ENCODE results near the gene IQCM.

IQCM gene, protein sequence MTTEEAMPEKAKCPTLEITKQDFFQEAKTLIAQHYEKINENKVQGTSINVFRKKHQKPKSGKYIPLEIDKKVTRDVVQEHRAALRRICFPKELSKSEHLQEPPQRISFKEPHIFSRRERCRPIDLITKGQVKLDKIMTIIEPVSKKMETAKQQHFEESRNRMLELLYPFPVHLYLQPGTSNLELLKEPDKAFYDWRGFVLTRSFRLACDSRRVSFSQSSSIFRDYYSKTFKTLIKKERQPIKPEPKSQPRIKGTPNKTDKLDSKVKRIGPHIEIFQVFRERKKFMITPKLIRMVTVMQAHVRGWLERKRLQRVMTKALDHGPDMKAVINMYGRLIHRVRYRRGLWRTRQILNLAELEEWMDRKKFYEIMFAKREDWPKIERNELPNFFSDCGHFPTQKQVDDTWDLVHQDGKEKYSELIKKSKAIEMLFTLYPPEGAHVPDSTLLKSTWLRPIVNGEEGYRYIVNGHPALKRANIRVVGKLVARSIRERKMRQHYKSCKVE

DNA sequence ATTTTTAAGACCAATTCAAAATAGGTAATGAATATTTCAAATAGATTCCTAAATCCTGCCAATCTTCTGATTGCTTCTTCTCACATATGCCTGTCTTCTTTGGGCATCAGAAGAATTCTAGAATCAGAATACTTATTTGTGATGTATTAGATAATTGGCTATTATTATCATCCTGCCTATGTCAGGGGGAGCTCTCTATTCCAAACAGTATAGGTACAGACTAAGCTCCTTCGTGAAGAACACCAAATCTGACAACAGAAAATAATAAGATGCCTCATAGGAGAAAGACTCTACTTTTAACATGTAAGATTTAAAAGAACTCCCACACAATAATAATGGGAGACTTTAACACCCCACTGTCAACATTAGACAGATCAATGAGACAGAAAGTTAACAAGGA lies at the start of gene IQCM:
Gene IQCM (minus strand): TSS at position 101 of the 400 bp plus-strand sequence. CDS start 73,152 bp downstream, outside the sequence.
- no peak for DNase-seq (ENCODE audit: low read depth in 2 of 2)

DNA sequence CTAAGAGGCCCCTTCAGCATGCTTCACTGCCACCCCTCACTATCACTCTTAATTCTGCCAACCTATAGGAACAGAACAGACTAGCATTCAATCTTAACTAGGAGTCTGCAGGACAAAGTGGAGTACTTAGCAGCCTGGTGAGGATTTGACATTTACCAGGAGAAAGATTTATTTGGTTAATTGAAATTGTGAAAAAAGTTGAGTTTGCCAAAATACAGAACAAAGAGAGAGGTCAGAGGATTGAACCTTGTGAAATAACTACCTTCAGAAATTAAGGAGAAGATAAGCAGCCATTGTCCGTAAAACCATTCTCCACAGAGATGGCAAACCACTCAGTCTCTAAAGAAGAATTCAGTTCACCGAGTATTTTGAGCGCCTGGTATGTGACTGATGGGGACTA lies 41.8 kb upstream of the IQCM start:
- DNase-seq (ENCODE audit: low read depth in 2 of 2) = no peak

DNA sequence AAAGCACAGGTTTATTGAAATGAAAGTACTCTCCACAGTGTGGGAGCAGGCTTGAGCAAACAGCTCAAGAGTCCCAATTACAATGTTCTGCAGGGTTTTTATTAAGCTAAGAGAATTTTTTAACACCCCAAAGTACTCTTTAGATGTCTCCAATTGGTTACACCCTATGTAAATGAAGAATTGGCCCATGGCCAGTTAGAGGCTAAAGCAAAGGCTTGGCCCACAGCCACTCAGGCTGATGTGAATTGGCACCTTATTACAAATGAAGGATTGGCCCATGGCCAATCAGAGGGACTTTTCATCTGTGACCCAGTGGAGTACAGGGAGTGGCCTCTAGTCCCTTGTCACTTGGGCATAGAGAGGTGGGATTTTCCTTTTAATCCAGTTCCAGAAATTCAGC lies 30.1 kb upstream of the IQCM start:
- DNase-seq (ENCODE audit: low read depth in 2 of 2) = no peak

DNA sequence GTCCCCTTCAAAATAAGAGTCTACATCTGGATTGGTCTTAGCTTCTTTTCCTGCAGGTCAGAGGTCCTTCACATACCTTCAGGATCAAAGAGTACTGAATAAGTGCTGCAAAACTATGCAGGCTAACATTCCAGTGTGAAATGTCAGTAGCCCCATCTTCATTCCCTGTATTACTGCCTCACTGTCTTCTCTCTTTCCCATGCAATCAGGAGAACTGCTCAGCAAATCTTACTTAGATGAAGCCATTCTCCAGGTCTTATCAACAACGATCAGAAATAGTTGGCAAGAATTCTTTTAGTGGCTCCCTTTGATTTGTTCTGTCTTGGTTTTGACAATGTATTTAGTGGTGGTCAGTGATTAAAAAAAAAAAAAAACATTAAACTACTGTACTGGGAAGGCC lies 26.0 kb upstream of the IQCM start:
- no peak for DNase-seq (ENCODE audit: low read depth in 2 of 2)

DNA sequence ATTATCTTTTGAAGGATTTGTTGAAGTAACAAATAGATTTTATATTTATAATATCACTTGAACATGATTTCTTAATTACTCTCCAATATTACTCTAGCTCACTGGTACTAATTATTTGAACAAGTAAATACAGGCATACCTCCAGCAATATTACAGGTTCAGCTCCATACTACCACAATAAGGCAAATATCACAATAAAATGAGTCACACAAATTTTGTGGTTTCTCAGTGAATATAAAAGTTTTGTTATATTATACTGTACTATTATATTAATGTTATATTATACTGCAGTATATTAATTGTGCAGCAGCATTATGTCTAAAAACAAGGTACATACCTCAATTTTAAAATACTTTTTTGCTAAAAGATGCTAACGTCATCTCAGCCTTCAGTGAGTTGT lies 22.4 kb upstream of the IQCM start:
- no peak for DNase-seq (ENCODE audit: low read depth in 2 of 2)

DNA sequence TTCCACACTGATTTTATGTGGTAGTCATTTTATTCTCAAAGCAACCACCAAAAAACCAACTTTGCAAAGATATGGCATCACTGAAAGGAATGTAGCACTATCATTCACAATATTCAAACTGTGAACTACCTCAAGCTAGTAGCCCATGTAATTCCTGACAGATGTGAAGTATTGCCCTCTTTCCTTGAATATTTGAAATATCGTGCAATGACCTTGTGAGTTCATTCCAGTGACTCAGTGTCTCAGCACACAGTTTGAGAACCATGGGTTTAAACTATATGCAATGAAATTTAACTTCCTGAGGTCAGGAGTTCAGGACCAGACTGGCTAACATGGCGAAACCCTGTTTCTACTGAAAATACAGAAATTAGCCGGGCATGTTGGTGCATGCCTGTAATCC lies 20.9 kb upstream of the IQCM start:
- DNase-seq (ENCODE audit: low read depth in 2 of 2) = no peak

DNA sequence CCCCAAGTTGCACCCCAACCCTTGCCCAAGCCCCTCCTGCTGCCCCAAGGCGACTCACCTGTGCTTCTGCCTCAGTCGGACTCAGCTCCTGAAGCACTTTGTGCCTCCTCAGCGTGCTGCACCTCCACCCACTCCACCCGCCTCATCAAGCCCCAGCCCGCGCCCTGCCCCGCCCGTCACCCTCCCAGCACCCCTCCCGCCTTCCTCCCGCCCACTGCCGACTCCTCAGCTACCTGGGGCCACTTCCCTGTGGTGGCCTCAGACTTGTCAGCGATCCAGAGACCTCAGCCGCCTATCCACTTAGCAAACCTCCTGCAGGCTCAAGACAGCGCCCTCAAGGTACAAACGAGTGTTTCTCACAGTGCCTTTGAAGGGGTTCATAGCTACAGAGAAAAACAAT lies 19.6 kb upstream of the IQCM start:
- DNase-seq (ENCODE audit: low read depth in 2 of 2) = no peak

DNA sequence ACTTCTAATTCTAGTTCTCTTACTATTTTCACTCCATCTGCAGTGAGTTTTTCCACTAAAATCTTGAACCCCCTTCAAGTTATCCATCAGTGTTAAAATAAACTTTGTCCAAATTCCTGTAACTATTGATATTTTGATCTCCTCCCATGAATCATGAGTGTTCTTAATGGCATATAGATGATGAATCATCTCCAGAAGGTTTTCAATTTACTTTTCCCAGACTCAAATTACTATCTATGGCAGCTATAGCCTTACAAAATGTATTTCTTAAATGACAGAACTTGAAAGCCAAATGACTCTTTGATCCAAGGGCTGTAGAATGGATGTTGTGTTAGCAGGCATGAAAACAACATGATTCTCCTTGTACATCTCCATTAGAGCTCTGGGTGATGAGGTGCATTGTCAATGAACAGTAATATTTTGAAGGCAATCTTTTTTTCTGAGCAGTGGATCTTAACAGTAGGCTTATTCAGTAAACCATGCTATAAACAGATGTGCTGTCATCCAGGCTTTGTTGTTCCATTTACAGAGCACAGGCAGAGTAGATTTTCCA lies 16.1 kb upstream of the IQCM start:
- no peak for DNase-seq (ENCODE audit: low read depth in 2 of 2)

DNA sequence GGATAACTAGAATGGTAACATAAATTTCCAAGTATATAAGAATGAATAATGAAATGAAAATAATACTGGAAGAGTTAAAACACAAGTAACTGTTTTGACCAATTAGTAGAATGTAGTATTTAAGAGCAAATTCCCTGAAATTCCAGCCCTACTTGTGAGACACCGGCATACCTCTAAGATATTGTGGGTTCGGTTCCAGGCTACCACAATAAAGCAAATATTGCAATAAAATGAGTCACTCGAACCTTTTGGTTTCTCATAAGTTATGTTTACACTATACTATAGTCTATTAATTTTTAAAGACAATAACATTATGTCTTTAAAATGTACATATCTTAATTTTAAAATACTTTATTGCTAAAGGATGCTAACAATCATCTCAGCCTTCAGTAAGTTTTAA lies 15.2 kb upstream of the IQCM start:
- no peak for DNase-seq (ENCODE audit: low read depth in 2 of 2)

DNA sequence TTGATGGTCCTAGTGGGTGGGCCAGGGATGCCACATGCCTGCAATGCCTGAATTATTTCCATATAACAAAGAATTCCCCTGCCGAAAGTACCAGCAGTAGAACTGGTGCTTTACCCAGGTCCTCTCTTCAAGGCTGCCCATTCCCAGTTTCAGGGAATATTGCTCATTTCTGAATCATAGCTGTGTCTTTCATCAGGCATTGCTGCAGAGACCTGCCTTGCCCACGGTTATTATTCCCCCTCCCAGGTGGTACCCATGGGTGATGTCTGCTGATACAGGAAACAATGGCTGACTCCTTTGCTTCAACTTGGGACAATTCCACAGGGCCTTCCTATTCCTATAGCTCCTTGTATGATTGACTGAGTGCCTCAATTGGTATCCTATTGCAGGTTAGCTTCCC lies 9.7 kb upstream of the IQCM start:
- no peak for DNase-seq (ENCODE audit: low read depth in 2 of 2)

DNA sequence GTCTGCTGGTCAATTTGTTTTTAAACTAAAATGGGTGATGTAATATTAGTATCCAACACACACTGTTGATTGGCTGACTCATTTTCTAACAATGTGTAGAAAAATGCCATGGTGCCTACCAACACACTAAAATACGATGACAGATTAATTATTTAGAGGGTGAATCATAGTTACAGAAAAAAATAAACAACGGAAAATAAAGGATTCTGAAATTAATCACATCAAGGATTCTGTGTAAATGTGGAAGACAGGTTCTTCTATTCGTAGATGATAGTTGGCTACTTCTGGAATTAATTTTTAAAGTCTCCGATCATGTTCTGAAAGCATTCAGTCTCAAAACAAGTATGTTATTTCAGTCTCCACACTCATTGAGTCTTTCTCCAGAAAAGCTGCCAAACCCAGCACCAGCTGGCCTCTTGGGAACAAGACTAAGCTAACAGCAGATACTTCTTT lies 8.2 kb upstream of the IQCM start:
- no peak for DNase-seq (ENCODE audit: low read depth in 2 of 2)

DNA sequence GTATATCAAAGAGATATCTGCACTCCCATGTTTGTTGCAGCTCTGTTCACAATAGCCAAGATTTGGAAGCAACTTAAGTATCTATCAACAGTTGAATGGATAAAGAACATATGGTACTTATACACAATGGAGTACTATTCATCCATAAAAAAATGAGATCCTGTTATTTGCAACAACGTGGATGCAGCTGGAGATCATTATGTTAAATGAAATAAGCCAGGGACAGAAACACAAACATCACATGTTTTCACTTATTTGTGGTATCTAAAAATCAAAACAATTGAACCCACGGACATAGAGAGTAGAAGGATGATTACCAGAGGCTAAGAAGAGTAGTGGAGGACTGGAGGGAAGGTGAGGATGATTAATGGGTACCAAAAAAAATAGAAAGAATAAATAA lies 14.2 kb downstream of the IQCM start:
- no peak for DNase-seq (ENCODE audit: low read depth in 2 of 2)

DNA sequence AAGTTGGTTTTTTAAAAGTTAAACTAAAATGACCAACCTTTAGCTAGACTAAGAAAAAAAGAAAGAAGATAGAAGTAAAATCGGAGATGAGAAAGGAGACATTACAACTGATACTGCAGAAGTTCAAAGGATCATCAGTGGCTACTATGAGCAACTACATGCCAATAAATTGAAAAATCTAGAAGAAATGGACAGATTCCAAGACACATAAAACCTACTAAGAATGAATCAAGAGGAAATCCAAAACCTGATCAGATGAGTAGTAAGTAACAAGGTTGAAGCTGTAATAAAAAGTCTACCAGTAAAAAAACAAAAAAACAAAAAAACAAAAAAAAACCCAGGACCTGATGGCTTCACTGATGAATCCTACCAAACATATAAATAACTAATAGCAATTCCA lies 16.1 kb downstream of the IQCM start:
- DNase-seq (ENCODE audit: low read depth in 2 of 2) = no peak

DNA sequence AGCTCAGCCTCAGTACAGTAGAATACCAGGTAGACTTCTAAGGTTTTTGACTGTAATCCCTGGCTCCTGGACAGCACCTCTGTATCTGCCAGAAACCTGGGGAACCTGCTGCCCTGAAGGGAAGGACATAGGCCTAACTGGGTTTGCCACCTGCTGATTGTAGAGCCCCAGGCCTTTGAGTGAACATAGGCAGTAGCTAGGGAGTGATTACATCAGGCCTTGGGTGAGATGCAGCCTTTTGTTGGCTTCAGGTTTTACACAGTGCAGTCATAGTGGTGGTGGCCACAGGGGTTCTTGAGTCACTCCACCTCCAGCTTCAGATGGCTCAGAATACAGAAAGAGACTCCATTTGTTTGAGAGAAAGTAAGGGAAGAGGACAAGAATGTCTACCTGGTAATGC lies 19.3 kb downstream of the IQCM start:
- DNase-seq (ENCODE audit: low read depth in 2 of 2) = no peak

DNA sequence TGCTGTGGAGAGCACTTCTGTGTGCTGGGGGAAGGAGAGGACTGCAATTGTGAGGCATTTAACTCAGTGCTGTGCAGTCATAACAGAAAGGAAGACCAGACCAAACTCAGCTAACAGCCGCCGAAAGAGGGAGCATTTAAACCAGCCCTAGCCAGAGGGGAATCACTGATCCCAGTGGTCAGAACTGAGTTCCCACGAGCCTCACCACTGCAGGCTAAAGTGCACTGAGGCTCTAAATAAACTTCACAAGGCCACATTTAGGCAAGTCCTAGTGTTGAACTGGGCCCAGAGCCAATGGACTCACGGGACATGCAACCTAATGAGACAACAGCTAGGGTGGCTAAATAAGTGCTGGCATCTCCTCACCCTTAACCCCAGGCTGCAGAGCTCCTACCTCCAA lies 20.4 kb downstream of the IQCM start:
- no peak for DNase-seq (ENCODE audit: low read depth in 2 of 2)

DNA sequence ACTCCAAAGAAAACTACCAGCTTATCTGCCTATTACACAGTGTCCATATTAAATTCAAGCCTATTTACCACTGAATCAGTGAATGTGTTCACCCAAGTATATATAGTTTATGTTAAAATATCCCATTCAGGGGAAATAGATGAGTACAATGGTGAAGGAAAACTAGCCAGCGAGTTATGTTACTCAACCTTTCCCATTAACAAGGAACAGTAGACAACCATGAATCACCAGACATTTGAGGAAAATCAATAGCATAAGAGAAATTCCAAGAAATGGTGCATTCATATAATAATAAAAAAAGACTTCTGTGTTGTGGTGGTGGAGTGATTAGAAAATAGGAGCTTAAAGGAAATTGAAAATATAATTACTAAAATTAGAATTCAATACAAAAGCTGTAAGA lies 21.3 kb downstream of the IQCM start:
- no peak for DNase-seq (ENCODE audit: low read depth in 2 of 2)

DNA sequence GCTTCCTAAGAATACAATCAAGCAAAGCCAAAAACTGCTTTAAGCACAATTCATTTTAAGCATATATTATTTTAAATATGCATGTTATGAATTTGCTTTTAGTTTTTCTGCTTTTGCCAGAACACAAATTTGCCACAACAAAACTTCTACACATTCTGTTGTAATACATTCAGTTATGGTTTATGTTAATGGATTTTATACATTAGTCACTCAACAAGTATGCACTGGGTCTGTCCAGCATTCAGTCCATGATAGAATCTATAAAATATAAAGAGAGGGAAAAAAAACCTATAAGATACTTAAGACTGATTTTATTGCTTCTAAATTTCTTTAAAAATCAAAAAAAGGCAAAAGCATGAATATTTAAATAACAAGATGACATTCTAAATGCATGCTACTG lies 22.2 kb downstream of the IQCM start:
- DNase-seq (ENCODE audit: low read depth in 2 of 2) = no peak

DNA sequence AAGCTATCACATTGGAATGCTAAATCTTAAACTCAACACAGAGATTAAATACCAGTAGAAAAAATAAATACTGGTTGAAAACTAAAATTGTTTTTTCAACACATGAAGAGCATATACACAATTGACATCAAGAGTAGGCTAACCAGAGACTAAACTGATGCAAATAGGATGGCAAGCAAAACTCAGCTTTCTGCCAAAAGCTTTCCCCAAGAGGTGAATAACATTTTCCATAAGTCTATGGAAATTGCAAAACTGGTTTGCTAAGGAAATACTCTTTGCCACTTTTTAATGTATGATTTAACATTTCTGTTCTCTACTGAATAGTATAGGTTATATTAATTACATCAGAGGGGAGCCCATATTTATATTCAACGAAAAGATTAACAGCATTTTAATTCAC lies 23.8 kb downstream of the IQCM start:
- DNase-seq (ENCODE audit: low read depth in 2 of 2) = no peak

DNA sequence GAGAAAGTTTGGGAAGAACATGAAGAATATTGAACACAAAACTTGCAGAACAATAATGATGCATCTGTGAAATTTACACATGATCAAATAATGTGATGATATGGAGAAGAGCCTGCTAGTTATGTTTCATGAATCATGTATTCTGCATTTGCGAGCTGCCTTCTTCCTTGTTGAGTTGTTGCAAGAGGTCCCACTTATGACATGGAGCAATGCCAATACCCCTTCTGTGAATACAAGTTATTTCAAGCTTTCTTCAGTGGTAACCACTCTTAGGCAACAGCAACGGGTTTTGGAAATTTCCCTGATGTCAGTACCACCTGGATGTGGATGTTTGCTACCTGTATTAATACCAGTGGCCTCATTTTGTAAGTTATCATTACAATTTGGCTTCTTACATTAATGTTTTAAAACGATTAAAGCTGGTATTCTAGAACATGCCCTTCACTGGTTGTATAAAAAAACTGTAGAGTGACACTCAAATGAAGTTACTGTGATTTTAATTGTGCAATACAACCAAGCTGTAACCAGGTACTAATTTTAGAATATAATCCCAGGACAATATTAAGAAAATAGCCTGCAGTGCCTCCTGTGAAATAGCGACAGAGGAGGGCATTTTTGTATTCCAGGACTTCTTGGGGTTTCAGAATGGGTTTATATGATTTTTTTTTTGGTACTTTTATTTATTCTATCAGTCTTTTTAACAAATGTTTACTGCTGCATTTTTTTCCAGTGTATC lies 25.3 kb downstream of the IQCM start:
- DNase-seq (ENCODE audit: low read depth in 2 of 2) = no peak

DNA sequence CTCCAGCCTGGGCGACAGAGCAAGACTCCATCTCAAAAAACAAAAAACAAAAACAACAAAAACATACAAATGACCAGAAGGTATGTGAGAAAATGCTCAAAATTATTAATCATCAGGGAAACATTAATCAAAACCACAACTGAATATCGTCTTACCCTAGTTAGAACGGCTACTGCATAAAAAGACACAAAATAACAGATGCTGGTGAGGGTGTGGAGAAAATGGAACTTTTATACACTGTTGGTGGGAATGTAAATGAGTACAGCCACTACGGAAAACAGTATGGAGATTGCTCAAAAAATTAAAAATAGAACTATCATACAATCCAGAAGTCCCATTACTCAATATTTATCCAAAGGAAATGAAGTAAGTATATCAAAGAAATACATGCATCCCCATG lies 27.3 kb downstream of the IQCM start:
- no peak for DNase-seq (ENCODE audit: low read depth in 2 of 2)

DNA sequence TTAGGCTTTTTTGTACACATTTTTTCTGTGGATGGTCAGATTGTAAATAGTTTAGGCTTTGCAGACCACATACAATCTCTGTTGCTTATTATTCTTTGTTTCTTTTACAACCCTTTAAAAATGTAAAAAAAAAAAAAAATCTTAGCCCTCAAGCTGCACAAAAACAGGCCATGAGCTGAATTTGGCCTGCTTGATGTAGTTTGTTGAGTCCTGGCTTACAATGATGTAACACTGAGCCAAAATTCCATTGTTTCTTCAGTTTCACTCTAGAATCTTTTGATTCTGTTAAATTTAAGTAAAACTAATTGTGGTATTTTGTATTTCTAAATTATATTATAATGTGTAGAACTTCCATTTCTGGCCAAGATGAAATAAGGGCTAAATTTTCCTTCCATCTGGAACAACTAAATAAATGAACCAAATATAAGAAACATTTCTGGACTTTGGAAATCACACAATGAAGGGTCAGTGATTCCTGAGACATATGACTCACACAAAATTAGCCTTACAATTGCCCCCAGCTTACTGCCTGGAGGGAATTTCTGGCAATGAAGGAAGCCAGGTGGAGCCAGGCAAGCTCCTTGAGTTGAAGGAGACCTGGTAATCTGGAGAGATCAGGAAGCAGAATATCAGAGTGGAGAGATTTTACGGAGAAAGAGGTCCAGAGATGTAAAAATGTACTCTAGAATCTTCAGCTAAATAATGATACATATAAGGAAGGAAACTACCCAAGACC lies 29.8 kb downstream of the IQCM start:
- DNase-seq (ENCODE audit: low read depth in 2 of 2) = no peak

DNA sequence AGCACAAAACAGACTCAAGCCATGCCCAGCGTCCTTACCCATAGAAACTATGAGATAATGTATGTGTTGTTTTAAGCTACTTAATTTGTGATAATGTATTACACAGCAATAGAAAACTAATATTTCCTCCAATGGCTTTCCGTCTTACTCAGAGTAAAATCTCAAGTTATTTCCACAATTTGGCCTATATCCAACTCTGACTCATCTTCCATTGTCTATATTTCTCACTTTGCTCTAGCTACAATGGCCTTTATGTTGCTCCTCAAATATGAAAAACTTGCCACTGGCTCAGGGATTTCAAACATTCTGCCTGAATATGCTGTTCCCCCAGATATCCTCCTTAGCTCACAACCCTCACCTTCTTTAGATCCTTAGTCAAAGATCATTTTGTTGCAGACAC lies 31.6 kb downstream of the IQCM start:
- DNase-seq (ENCODE audit: low read depth in 2 of 2) = no peak
